GM23338 (cell line): ENCODE data around the gene ANTXR1.

ENCODE experiments used
- CREB1 ChIP-seq: fragments of 250-450 bp; sonication (Bioruptor Pico); IDR thresholded peaks from 2 replicates; pipeline ENCODE4 v1.5.0; 2020; ENCODE audit warnings: low read depth, mild to moderate bottlenecking, moderate library complexity
- CTCF ChIP-seq, 2 experiments: fragments of 200-600 bp in 1 of 2; sonication (generic) in 1 of 2; conservative IDR thresholded peaks; 2 replicates each; pipeline versions ENCODE4 v1.5.1 to v1.6.1; 2016 to 2017; ENCODE audit warnings: antibody characterized with exemption in 2 of 2, low read depth in 2 of 2, mild to moderate bottlenecking in 2 of 2, moderate library complexity in 1 of 2
- EZH2 ChIP-seq: fragments of 200-600 bp; sonication (generic); IDR thresholded peaks from one replicate; pipeline ENCODE4 v1.8.0; 2017; ENCODE audit warnings: antibody characterized with exemption, mild to moderate bottlenecking, low read depth; ENCODE audit not compliant: unreplicated experiment
- EZH2phosphoT487 ChIP-seq: fragments of 200-600 bp; sonication (generic); IDR thresholded peaks from one replicate; pipeline ENCODE4 v1.8.1; 2018; ENCODE audit warnings: antibody characterized with exemption; ENCODE audit not compliant: unreplicated experiment
- JUNB ChIP-seq: IDR thresholded peaks from one replicate; pipeline ENCODE4 v1.6.1; 2016; ENCODE audit warnings: antibody characterized with exemption; ENCODE audit not compliant: unreplicated experiment
- NANOG ChIP-seq: IDR thresholded peaks from 2 replicates; pipeline ENCODE4 v1.6.1; 2016; ENCODE audit warnings: antibody characterized with exemption, borderline replicate concordance
- POLR2AphosphoS5 ChIP-seq: IDR thresholded peaks from 2 replicates; pipeline ENCODE4 v1.6.1; 2016; ENCODE audit warnings: antibody characterized with exemption, low read depth
- REST ChIP-seq: IDR thresholded peaks from one replicate; pipeline ENCODE4 v1.6.1; 2018; ENCODE audit warnings: antibody characterized with exemption; ENCODE audit not compliant: unreplicated experiment
- STAT1 ChIP-seq: IDR thresholded peaks from one replicate; pipeline ENCODE4 v1.6.1; 2016; ENCODE audit warnings: antibody characterized with exemption; ENCODE audit not compliant: unreplicated experiment
- ZNF114 ChIP-seq: fragments of 250-450 bp; sonication (Bioruptor Pico); IDR thresholded peaks from 2 replicates; pipeline ENCODE4 v1.5.0; 2020; ENCODE audit warnings: mild to moderate bottlenecking, moderate library complexity
- ZNF331 ChIP-seq: fragments of 250-450 bp; sonication (Bioruptor Pico); IDR thresholded peaks from 2 replicates; pipeline ENCODE4 v1.5.0; 2020; ENCODE audit warnings: low read depth, mild to moderate bottlenecking, moderate library complexity
- TF ChIP-seq, protein P1 (sequence below): fragments of 250-450 bp; sonication (Bioruptor Pico); IDR thresholded peaks from 2 replicates; pipeline ENCODE4 v1.5.0; 2020; ENCODE audit warnings: mild to moderate bottlenecking, moderate library complexity
- TF ChIP-seq, protein P2 (sequence below): IDR thresholded peaks from 2 replicates; pipeline ENCODE4 v1.6.1; 2016; ENCODE audit warnings: antibody characterized with exemption

GRCh38 chr2:69168144-69168813 is 155.3 kb downstream of the ANTXR1 start:
- TF ChIP-seq CTCF (conservative IDR thresholded peaks at IDR 0.05; ENCODE audit: low read depth in 2 of 2) (no peak), EZH2phosphoT487 (no peak), POLR2AphosphoS5 (no peak), EZH2 (no peak), REST (no peak), CREB1 (CRISPR knock-in tag) (no peak), ZNF331 (CRISPR knock-in tag) (no peak), JUNB (no peak), NANOG (no peak), STAT1 (no peak), ZNF114 (no peak)
- TF ChIP-seq, protein P1, sequence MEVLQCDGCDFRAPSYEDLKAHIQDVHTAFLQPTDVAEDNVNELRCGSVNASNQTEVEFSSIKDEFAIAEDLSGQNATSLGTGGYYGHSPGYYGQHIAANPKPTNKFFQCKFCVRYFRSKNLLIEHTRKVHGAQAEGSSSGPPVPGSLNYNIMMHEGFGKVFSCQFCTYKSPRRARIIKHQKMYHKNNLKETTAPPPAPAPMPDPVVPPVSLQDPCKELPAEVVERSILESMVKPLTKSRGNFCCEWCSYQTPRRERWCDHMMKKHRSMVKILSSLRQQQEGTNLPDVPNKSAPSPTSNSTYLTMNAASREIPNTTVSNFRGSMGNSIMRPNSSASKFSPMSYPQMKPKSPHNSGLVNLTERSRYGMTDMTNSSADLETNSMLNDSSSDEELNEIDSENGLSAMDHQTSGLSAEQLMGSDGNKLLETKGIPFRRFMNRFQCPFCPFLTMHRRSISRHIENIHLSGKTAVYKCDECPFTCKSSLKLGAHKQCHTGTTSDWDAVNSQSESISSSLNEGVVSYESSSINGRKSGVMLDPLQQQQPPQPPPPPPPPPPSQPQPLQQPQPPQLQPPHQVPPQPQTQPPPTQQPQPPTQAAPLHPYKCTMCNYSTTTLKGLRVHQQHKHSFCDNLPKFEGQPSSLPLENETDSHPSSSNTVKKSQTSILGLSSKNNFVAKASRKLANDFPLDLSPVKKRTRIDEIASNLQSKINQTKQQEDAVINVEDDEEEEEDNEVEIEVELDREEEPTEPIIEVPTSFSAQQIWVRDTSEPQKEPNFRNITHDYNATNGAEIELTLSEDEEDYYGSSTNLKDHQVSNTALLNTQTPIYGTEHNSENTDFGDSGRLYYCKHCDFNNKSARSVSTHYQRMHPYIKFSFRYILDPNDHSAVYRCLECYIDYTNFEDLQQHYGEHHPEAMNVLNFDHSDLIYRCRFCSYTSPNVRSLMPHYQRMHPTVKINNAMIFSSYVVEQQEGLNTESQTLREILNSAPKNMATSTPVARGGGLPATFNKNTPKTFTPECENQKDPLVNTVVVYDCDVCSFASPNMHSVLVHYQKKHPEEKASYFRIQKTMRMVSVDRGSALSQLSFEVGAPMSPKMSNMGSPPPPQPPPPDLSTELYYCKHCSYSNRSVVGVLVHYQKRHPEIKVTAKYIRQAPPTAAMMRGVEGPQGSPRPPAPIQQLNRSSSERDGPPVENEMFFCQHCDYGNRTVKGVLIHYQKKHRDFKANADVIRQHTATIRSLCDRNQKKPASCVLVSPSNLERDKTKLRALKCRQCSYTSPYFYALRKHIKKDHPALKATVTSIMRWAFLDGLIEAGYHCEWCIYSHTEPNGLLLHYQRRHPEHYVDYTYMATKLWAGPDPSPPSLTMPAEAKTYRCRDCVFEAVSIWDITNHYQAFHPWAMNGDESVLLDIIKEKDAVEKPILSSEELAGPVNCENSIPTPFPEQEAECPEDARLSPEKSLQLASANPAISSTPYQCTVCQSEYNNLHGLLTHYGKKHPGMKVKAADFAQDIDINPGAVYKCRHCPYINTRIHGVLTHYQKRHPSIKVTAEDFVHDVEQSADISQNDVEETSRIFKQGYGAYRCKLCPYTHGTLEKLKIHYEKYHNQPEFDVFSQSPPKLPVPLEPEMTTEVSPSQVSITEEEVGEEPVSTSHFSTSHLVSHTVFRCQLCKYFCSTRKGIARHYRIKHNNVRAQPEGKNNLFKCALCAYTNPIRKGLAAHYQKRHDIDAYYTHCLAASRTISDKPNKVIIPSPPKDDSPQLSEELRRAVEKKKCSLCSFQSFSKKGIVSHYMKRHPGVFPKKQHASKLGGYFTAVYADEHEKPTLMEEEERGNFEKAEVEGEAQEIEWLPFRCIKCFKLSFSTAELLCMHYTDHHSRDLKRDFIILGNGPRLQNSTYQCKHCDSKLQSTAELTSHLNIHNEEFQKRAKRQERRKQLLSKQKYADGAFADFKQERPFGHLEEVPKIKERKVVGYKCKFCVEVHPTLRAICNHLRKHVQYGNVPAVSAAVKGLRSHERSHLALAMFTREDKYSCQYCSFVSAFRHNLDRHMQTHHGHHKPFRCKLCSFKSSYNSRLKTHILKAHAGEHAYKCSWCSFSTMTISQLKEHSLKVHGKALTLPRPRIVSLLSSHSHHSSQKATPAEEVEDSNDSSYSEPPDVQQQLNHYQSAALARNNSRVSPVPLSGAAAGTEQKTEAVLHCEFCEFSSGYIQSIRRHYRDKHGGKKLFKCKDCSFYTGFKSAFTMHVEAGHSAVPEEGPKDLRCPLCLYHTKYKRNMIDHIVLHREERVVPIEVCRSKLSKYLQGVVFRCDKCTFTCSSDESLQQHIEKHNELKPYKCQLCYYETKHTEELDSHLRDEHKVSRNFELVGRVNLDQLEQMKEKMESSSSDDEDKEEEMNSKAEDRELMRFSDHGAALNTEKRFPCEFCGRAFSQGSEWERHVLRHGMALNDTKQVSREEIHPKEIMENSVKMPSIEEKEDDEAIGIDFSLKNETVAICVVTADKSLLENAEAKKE (CRISPR knock-in tag): no peak
- TF ChIP-seq, protein P2, sequence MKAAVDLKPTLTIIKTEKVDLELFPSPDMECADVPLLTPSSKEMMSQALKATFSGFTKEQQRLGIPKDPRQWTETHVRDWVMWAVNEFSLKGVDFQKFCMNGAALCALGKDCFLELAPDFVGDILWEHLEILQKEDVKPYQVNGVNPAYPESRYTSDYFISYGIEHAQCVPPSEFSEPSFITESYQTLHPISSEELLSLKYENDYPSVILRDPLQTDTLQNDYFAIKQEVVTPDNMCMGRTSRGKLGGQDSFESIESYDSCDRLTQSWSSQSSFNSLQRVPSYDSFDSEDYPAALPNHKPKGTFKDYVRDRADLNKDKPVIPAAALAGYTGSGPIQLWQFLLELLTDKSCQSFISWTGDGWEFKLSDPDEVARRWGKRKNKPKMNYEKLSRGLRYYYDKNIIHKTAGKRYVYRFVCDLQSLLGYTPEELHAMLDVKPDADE: no peak
